ENCODE results near the gene ANKFN1. TPM values are rescaled to one million over a fixed set of nuclear protein-coding genes. Genes with fewer than 3 reads are reported as not detected.
"Not testable (repeated sequence)": the region's sequence is repeated elsewhere in the genome, so short reads cannot be mapped to it uniquely, and the experiment has no call there.

The ANKFN1 gene
- total RNA-seq, 1 donor from 2014 or later: 5.5 TPM

DNA sequence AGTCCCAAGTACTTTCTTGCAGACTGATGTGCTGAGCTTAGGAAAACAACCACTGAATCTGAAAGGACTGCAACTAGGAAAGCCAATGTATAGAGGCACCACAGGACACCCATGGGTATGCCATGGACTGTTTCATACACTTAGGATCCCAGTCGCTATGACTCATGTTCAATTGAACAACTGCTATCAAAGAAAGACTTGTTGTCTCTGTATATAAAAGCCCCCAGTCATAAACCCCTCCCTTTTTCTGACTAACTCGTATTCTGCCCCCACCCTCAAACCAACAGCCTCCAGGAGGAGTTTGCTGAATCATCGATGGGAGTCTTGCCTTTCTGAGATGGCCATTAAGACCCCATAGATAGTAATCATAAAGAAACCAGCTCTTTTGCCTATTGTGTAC is 205.4 kb downstream of the ANKFN1 start:
- no peak for DNase-seq

DNA sequence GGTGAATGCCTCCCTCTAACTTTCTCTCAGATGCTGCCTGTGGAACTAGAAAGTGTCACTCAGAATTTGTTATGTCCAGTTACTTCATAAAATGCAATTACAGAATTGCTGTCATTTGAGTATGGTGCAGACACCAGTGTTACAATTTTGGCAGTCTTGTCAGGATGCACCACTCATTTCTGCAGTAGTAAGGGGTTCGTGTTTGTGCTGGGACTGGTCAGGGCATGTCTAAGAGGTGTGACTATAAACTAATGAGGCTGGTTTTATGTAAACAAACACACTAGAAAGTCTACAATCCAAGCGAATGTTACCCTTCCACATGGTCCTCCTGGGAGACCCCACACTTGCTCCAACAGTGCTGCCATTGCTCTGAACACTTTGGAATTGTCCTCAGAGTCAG is 206.2 kb downstream of the ANKFN1 start:
- no peak for DNase-seq

DNA sequence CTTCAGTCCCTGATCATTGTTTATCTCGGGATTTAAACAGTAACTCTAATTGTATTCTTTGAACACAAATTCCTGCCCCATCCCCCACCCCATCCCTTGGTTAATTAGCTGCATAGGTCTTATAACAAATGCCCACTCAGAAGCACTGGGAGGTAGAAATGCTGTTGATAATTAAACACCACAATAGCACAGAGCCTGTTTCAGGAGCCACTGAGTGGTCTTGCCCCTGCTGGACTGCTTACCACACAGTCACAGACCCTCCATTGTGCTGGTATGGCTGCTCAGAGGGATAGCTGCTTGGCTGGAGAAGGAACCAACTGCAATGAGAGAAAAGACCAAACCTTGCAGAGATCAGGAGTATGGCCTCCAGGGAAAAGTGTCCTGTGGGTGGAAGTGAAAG is 214.1 kb downstream of the ANKFN1 start:
- no peak for DNase-seq

DNA sequence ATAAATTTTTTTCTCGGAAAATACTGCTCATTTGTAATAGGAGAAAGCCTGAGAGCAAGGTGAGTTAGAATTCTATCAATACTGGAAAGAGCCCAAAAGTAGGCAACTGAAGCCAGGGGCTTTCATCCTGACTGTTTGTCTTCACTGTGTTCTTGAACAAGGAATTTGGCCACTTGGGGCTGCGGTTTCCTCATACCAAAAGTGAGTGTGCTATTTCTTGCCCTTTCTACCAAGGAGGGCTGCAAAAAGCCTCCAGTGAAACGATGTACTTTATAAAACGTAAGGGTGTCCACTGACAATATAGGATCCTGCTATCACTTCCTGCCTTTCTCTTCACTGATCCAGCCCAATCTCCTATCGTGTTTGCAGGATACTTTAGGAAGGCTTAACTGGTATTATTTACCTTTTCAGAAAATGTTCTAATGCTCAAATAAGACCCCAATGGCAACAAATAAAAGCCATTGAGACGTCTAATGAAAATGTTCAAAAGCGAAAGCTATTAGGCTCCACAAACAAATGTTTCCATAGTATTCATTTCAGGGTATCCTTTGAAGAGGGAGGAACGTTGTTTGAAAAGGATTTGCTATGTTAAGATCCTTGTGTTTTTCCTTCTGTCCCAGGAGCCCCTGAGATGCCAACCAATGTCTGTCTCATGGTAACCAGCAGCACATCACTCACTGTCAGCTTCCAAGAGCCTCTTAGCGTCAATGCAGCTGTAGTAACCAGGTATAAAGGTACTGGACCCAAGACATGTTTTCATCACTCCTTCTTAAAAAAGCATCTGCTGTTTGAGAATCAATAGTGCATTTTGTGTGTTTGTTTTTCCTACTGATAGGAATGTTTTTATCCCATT is 220.9 kb downstream of the ANKFN1 start:
- no peak for DNase-seq

DNA sequence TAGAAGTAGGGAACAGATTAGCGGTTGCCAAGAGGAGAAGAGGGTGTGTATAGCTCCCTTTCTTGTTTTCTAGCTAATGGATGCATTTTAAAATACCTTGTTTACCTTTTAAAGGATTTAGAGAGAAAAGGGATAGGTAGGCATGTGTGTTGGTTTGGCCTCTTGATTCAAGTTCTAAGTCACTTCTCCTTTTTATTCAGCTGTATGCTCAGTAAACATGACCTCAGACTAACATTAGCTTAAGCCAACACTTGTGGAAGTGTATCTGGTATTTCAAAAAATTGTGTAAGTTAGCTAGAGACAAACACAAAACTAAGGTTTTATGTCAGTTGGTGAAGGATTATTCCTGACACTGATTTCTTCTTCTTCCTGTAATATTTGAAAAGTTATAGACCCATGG is 236.1 kb downstream of the ANKFN1 start:
- DNase-seq: no peak

DNA sequence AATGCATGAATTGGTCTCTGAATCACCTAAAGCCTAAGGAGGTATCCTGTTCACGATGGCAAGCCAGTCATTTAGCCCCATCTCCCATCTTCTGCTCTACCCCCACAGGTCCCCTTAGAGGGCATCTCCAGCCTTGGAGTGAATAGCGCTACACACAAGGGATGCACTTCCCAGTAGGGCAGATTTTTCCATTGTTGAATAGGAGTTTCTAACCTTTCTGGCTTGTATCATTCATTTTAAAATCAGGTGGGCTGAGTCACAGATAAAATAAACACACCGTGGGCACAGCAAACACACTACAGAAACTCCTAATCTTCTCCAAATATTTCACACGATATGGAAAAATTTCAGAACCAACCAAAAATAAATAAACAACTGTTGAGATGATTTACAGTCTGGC is 239.0 kb downstream of the ANKFN1 start:
- DNase-seq: no peak

DNA sequence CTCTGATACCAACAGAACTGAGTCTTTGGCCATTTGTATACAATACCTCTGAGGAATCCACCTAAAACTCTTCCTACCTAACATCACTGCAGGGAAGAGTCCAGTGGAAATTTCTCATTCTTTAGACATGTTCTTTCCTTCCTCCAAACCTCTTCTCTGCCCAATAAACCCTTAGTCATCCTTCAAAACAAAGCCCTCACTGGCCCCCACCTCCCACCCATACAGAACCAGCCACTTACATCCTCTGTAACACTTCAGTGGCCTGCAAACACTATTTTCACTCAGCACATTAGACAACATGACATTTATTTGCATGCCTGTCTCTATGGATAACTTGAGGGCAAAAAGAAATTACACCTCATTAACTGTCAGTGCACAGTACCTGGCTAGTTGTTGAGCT is 239.9 kb downstream of the ANKFN1 start:
- DNase-seq: no peak

DNA sequence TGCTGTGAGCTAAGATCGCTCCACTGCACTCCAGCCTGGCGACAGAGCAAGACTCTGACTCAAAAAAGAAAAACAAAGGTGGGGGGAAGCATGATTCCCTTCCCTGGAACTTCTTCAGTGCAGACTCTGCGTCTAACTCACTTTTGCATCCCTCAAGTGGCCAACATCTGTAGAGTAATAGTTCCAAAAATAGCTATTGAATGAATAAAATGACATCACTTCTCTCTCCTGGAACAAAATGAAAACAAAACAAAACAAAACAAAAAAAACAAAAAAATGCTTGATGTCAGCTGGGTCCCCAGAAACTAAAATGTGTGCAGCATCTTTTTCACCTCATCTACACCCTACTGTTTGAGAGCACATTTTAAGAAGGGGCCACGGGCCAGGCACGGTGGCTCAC is 242.5 kb downstream of the ANKFN1 start:
- peak; percentile 56 for DNase-seq

DNA sequence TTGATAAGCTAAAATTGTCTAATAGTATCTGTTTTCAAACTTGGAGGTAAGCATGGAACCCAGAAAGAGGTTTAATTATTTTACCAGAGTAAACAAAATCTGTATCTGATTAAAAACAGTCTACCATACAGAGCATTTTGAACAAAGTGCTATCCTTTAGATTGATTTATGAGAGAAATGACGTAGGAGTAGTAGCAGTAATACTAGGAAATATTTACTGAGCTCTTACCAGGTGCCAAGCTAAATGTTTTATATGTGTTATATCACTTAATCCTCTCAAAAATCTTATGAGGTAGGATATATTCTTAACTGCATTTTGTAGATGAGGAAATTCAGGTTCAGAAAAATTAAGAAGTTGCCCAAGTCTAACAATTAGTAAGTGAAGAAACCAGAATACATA is 253.8 kb downstream of the ANKFN1 start:
- no peak for DNase-seq

DNA sequence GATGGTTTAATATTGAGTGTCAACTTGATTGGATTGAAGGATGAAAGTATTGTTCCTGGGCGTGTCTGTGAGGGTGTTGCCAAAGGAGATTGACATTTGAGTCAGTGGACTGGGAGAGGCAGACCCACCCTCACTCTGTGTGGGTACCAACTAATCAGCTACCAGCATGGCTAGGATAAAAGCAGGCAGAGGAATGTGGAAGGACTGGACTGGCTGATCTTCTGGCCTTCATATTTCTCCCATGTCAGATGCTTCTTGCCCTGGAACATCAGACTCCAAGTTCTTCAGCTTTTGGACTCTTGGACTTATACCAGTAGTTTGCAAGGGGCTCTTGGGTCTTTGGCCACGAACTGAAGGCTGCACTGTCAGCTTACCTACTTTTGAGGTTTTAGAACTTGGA is 259.1 kb downstream of the ANKFN1 start:
- not testable (repeated sequence) for DNase-seq

DNA sequence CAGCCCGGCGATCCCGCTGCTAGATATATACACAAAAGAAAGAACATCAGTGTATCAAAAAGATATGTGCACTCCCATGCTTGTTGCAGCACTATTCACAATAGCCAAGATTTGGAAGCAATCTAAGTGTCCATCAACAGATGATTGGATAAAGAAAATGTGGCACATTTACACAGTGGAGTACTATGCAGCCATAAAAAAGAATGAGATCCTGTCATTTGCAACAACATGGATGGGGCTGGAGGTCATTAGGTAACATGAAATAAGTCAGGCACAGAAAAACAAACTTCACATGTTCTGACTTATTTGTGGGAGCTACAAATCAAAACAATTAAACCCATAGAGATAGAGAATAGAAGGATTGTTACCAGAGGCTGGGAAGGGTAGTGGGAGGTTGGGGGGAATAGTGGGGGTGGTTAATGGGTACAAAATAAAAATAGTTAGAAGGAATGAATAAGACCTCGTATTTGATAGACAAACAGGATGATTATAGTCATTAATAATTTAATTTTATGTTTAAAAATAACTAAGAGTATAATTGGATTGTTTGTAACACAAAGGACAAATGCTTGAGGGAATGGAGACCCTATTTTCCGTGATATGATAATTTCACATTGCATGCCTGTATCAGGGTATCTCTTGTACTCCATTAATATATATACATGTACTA is 263.5 kb downstream of the ANKFN1 start:
- no peak for DNase-seq

DNA sequence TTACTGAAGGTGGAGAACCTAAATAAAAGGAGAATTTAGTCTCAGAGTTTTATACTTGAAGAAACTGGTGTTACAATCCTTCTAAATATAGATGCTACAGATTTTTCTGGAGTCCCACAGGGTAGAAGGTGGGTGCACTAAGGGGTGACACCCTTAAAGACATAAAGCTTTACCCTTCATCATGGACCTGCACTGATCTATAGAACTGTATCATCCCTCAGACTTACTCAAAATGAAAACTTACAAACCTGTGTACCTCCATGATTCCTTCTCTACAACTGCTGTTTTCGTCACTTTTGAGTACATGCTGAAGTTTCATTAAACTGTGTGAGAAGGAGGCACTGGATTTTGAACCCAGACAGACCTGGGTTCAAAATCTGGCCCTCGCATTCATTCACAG is 270.7 kb downstream of the ANKFN1 start:
- DNase-seq: no peak

DNA sequence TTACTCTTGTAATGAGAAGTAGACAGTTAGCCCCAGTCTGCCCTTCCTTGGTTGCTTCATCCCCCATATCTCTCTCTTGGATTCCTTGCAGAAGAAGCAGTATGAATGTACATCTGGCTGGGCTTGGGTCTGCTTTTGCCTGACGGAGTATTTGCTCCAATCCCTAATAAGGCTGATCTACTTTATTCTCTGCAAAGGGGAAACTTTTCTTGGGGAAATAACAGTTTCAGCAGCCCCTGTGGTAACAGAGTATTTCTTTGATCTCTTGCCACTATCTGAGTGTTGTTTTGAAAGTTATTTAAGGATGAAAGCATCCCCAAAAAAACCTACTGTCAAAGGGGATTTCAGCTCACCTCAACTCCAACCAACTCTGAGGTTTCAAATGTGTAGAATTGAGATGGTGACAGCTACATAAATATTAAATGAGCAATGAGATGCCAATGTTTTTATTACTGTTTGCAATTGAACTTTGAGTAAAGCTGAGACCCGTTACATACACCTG is 271.3 kb downstream of the ANKFN1 start:
- no peak for DNase-seq

DNA sequence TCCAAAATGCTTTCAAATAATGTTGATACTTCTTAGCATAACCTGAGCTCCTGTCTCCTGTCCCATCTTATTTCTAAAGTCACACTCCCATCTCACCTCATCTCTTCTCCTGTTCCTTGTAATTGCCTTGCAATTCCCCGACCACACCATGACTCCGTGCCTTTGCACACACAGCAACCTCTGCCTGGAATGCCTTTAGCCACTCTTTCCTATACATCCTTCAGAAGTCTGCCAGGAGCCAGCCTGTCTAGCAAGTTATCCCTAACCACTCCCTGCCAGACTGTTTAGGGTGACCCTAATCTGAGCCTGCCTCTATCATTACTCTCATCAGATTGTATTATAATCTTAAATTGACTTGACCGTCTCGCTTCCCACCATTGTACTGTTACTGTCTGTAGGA is 272.2 kb downstream of the ANKFN1 start:
- no peak for DNase-seq

DNA sequence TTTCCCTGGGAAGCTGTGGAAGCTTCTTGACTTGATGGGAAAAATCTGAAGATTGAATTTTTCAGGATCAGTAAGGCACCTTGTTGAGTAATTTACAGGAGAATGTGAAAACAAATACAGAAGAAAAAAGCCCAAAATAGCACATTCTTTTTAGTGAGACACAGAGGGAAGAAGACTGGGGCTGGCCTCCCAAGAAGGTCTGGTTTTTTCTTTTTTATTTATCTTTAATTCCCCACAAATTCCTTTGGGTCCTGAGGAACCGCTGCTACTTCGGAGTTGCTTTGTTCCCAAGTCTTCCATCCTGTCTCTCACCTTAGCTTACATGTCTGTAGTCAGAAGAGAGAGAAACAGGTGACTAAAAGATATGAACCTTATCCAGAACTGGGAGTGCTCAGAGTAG is 273.6 kb downstream of the ANKFN1 start:
- no peak for DNase-seq

DNA sequence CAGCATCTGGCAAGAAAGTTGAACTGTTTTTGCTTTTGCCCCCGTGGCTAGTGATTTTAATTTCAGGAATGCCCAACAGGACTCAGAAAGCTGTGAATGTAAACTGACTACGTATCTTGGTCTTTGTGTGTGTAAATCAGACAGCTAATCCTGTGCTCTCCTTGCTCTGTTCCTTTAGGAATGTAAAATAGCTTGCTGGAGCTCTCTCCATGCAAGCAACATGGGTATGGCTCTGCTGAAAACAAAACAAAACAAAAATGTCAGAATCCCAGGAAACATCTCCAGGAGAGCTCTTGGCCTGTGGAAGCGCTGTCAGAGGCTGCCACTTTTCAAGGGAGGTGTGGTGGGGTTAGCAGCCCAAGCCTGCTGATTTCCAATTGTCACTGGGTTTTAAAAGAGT is 278.5 kb downstream of the ANKFN1 start:
- DNase-seq: no peak

DNA sequence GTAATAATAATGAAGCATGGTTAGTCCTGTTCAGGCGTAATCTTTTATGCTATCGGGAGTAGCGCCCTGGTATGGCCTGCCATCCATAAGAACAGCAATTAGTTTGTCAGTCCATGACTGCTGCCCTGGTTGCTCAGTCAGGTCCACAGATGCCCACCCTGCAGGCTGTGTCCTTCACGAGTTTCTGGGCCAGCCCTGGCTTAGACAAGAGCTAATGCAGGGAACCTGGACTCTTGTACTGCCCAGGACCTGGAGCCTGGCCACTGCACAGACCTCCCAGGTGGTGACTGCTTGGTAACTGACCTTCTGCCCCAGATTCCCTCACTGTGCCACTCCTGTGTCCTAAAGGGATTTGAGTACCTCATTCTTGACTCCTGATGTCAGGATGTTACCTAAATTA is 279.2 kb downstream of the ANKFN1 start:
- no peak for DNase-seq

DNA sequence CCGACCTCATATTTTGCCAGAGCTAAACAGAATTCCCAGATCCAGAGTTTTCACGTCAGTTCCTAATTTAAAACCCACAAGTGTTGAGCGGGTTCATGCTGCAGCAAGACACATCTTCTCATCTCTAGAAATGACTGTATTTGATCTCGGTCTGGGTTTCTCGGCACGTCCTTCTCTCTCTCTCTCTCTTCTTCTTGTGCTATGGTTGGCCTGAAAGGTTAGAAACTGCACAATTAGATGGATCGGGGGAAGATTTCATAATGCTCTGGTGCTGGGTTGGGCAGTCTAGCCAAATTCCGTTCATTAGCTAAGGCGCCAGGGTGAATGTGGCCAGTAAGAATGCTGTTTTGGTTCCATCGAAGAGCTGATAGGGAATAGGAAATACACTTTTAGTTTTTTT is 281.3 kb downstream of the ANKFN1 start:
- DNase-seq: no peak

DNA sequence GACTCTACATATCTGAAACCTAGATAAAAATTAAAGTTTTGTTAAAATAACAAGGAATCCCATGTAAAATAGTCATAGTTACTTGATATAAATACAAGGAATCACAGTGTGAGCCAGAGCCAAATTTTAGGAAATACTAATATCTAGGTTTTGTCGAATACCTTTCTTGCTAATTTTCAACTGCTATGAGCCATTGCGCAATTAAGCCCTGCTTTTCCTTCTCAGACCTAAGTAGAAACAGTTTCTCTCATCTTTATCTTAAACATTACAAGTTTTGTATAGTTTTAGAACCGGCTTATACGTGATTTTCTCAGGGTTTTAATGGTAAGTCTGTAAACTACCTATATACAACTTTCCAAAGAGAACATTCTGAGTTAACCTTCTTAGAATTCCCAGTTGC is 282.9 kb downstream of the ANKFN1 start:
- DNase-seq: no peak

DNA sequence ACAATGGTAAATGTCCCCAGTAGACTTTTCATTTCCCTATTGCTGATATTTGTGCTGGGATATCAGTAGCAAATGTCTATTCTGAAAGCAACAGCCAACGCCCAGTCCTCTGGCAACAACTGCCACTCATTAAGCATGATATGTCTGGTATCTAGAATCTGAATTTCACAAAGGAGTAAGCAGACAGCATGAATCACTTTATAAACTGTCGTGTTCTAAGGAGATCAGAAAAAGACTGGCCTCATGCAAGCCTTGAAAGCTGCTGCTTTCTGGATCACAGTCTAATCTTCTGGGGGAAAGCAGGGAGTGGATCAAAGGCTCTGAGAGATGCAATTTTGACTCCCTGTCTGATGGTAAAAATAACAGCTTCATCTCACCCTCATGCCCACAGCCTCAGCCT is 287.1 kb downstream of the ANKFN1 start:
- no peak for DNase-seq

DNA sequence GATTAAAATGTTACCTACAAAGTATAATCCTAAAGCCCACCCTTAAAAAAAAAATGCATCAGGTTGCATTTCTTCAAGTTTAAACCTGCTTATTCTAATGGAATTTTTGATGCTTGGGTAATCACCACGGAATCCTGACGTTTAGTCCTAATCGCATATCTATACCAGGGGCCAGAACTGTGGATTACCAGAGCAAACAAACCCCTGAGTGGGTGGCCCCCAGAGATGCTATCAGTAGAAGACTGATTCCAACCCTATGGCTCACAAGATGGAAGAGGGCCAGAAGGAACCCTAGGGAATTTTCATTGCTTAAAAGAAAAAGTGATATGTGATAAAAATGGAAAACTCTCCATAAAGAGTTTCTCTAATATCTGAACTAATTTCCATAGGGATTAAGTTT is 288.0 kb downstream of the ANKFN1 start:
- DNase-seq: no peak

DNA sequence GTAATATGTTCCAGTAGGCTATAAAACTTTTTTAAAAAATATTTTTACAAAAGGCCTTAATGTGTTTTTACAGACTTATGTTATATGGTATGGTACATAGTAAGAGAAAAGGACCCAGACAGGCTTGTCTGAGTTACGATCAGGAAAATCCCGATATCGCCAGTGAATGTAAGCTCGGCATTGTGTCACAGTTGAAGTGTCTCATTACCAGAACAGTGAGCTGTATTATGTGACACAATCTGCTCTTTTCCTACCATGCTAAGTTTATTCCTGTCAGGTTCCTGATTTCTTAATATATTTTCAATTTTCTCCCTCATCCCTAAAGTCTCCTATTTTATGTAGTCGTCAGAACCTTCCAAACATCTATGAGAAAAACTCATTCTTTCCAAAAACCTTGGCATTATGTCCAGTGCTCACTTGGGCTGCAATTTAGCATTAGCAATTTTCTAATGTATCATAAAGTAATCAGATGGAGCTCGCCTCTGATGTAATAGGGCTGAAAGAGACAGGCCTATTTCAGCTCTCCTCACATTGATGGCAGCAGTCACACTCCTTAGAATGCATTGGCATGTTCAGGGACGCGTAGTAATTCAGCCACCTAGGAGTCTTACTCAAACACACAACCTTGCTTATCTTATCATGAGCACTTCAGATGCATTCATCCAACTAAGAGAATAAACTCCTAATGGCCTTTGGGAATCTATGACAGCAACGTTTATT is 292.6 kb downstream of the ANKFN1 start:
- DNase-seq: no peak

DNA sequence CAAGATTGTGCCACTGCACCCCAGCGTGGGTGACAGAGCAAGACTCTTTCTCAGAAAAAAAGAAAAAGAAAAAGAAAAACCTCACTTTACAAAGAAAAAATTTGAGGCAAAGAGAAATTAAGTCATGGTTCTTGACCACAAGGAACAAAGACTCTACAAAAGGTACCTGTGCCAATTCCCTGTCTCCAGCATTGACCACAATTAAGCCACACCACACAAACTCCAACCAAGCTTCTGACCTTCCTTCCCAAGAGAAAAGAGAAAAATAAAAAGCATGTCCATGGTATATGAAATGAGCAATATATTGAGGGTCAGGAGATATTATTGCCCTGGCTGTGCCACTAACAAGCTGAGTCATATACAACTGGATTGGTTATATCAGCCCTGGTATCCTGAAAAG is 293.9 kb downstream of the ANKFN1 start:
- no peak for DNase-seq

All from skin of body (tissue), 2 donors.